HG03039 (cell line): ENCODE measurements around the gene MBNL2.
"Not testable (repeated sequence)": the region's sequence is repeated elsewhere in the genome, so short reads cannot be mapped to it uniquely, and the experiment has no call there.

Source experiments
- ATAC-seq: cut with Tn5 transposase; IDR thresholded peaks from one replicate; pipeline ENCODE4 v1.9.1; 2021; ENCODE audit warnings: mild to moderate bottlenecking, moderate library complexity; ENCODE audit not compliant: unreplicated experiment

Gene MBNL2

GRCh38 chr13:97341135-97341534 is 119.0 kb downstream of the MBNL2 start:
- no peak for ATAC-seq

- no peak for ATAC-seq
Measured at GRCh38 chr13:97342136-97342535, 120.0 kb downstream of the MBNL2 start.

DNA sequence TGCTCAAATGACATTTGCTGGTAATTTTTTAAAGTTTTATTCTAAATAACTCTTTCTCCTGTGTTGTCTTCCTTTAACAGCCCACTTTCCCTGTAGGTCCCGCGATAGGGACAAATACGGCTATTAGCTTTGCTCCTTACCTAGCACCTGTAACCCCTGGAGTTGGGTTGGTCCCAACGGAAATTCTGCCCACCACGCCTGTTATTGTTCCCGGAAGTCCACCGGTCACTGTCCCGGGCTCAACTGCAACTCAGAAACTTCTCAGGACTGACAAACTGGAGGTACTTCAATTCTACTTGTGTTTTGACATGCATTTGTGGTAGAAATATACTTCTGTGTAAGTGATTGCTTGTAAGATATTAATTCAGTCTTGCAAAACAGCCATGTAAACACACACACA is 120.8 kb downstream of the MBNL2 start:
- ATAC-seq = no peak

- ATAC-seq = no peak
Measured at GRCh38 chr13:97344265-97345175, 122.4 kb downstream of the MBNL2 start.

GRCh38 chr13:97346097-97346496 is 124.0 kb downstream of the MBNL2 start:
- ATAC-seq = no peak

GRCh38 chr13:97346561-97347254 is 124.6 kb downstream of the MBNL2 start:
- no peak for ATAC-seq

DNA sequence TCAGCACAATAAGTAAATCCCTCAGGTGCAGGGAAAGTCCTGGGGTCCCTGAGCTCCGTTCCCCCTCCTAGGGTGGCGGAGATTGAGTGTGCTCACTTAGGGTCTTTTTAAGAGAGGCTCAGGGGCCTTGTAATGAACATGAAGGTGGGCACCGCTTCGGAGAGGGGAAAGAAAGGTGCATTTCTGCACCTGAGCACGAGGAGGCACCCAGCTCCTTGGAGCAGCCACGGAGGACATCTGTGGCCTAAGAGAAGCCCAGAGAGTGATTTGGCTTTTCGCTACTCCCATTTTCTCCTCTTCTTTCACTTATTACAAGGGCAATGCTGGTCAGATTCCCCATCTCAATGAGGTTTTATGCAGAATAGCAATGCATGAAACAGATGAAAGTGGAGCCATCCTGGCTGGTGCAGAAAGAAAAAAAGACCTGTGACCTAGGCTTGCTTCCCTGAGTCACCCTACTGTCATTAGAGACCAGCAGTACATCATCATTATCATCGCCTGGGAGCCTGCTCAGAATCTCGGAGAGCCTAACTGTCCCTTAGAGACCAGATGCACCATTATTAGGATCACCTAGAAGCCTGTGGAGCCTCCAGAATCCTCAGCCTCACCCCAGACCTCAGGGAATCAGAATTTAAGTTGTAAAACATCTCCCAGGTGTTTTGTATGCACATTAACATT is 125.3 kb downstream of the MBNL2 start:
- ATAC-seq = no peak

GRCh38 chr13:97348569-97349100 is 126.5 kb downstream of the MBNL2 start:
- no peak for ATAC-seq

GRCh38 chr13:97352012-97352411 is 129.9 kb downstream of the MBNL2 start:
- not testable (repeated sequence) for ATAC-seq

DNA sequence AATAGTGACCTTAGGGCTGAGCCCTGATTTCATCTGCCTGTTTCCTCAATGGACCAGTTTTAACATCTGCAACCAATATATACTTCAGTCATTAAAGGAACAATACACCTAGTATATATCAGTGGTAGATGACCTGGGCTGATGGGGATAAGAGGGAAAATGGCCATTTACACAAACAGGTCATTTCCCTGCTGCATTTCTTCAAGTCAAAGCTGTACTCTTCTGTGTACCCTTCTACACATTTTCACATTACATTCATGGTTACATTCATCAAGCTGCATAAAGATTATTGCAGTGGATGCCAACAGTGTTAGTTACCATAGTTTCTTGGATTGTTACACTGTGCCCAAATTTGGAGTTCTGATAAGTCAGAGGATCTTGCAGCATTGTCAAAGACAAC is 130.7 kb downstream of the MBNL2 start:
- ATAC-seq = no peak

- ATAC-seq = no peak
Measured at GRCh38 chr13:97353927-97354675, 132.0 kb downstream of the MBNL2 start.

GRCh38 chr13:97354808-97355207 is 132.7 kb downstream of the MBNL2 start:
- no peak for ATAC-seq

- no peak for ATAC-seq
Measured at GRCh38 chr13:97356592-97356991, 134.5 kb downstream of the MBNL2 start.

- ATAC-seq = peak; percentile 92
Measured at GRCh38 chr13:97359181-97360057, 137.3 kb downstream of the MBNL2 start.

DNA sequence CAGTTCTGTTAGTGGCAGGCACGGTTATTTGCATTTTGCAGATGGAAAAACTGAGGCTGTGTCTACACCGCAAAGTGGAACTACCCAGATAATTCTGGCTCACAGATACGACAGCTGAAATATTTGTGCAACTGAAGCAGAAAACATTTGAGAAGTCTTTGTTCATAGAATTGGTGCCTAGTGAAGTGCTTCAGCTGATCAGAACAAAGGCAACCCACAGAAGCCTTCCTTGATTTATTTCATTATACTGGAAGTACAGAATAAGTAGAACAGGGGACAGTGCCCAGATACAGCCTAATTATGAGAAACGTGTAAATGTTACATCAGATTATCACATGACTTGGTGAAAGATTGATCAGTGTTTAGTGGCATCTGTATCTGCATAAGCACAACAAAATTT is 138.5 kb downstream of the MBNL2 start:
- ATAC-seq = no peak

DNA sequence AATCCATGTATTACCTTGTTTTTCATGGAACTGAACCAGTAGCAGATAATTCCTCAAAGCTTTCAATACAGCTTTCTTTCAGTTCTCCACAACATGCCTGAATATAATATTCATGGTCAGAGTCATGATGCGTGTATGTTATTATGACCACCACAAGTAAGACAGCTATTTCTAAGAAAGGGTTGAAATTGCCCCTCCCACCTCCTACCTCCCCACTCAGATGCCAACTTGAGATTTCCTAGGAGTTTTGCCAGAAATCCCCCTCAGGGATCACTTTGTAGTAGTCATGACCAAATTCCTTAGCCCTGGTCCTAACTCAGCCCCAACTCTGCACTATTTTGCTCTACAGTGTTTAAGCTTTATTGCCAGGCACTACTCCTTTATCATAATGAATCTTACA is 141.9 kb downstream of the MBNL2 start:
- ATAC-seq = no peak

DNA sequence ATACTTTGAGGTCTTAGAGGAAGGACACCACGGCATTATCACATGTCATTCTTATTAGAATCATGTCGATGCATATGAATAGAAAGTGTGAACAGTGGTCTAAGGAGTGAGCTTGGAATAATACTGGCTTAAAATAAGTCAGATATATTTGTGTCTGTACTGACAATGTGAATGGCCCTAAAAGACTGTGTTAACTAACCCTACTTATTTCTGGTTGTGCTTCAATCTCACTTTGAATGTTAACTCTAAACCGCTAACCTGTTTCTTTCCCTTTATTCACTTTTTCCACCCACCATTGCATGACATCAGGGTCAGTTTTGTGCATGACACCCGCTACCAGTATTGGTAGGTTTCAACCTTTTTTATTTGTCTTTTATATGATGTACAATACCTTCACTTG is 142.7 kb downstream of the MBNL2 start:
- ATAC-seq = no peak

GRCh38 chr13:97366172-97366688 is 144.1 kb downstream of the MBNL2 start:
- no peak for ATAC-seq

DNA sequence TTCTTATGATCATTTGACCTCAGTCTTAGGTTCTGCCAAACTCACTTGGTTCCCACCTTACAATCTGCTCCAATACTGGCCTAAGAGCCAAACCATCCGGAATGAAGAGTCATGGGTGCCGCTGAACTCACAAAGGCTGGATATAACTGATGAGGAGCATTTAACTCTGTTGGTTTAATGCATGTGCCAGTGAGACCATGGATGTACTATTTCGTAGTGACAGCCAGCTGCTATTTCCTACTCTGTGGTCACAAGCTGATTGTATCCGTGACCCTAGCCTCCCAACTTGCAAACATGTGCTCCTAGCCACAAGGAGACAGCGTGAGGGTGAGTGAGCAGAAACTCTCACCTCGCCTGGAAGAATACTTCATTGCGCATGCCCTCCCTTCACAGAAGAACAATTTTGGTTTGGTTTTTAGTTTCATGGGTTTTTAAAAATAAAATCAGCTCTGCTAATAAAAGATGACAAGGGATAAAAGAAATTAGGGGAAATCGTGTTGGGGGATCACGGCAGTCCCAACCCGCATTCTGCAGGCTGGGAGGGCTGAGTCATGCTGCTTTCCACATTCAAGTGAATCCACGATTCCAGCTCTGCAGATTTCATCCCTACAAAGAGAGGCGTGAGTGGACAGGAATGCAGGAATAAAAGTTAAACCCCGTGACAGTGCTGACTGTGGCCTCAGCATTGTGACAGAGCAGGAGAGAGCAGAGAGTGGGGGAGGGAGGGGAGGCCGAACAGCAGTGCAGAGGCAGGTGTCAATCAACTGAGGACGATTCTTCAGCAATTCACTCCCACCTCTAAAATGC is 145.1 kb downstream of the MBNL2 start:
- ATAC-seq = peak; percentile 44
